ENCODE measurements around the gene ANKFY1.

ANKFY1 gene

GRCh38 chr17:4166419-4166818, 97.4 kb downstream of the ANKFY1 start:
- no peak for TF ChIP-seq CTCF (conservative IDR thresholded peaks at IDR 0.05; ENCODE audit: low read depth, low read length)
- H3K4me3 ChIP-seq (ENCODE audit: low read depth, low read length), result no peak overlapping the region
- no peak for DNase-seq (ENCODE audit: low read depth)

GRCh38 chr17:4165301-4166010, 98.3 kb downstream of the ANKFY1 start:
- no peak for TF ChIP-seq CTCF (conservative IDR thresholded peaks at IDR 0.05; ENCODE audit: low read depth, low read length)
- H3K4me3 ChIP-seq (ENCODE audit: low read depth, low read length), result no peak overlapping the region
- no peak for DNase-seq (ENCODE audit: low read depth)

GRCh38 chr17:4163951-4164350, 99.8 kb downstream of the ANKFY1 start:
- no peak for TF ChIP-seq CTCF (conservative IDR thresholded peaks at IDR 0.05; ENCODE audit: low read depth, low read length)
- DNase-seq (ENCODE audit: low read depth), result peak; percentile 42
- no peak overlapping the region for H3K4me3 ChIP-seq (ENCODE audit: low read depth, low read length)

- H3K4me3 ChIP-seq (ENCODE audit: low read depth, low read length), result no peak overlapping the region
- DNase-seq (ENCODE audit: low read depth), result no peak
- TF ChIP-seq CTCF (conservative IDR thresholded peaks at IDR 0.05; ENCODE audit: low read depth, low read length), result no peak
Measured at GRCh38 chr17:4162775-4163466, 100.9 kb downstream of the ANKFY1 start.

GRCh38 chr17:4162321-4162720, 101.5 kb downstream of the ANKFY1 start:
- no peak overlapping the region for H3K4me3 ChIP-seq (ENCODE audit: low read depth, low read length)
- no peak for DNase-seq (ENCODE audit: low read depth)
- TF ChIP-seq CTCF (conservative IDR thresholded peaks at IDR 0.05; ENCODE audit: low read depth, low read length), result no peak

- H3K4me3 ChIP-seq (ENCODE audit: low read depth, low read length), result no peak overlapping the region
- DNase-seq (ENCODE audit: low read depth), result no peak
- TF ChIP-seq CTCF (conservative IDR thresholded peaks at IDR 0.05; ENCODE audit: low read depth, low read length), result no peak
Measured at GRCh38 chr17:4161967-4162305, 101.8 kb downstream of the ANKFY1 start.
